GM10248 (cell line): Measurements from ENCODE around the gene DCTN3.

ENCODE experiments used
- CTCF ChIA-PET: fragments of 300-600 bp; sonication (Branson Sonifier 250); formaldehyde crosslinking; extraction: SDS; loops from one replicate; lab custom pipeline; 2021; ENCODE audit warnings: antibody characterized with exemption; lab: Yijun Ruan, JAX
- POLR2A ChIA-PET: fragments of 350-650 bp; sonication (Branson Sonifier 250); formaldehyde crosslinking; extraction: SDS; loops from one replicate; lab custom pipeline; 2020; ENCODE audit warnings: antibody characterized with exemption; lab: Yijun Ruan, JAX
- DNase-seq: peaks from one replicate; pipeline ENCODE4 v3.0.0; 2012; ENCODE audit errors: extremely low spot score
- CTCF ChIP-seq: IDR thresholded peaks from 2 replicates; pipeline ENCODE4 v1.5.1; 2012; ENCODE audit warnings: mild to moderate bottlenecking, low read depth; ENCODE audit errors: extremely low read depth, missing control alignments, control extremely low read depth

Gene DCTN3

GRCh38 chr9:34638138-34638445 lies 17.8 kb upstream of the DCTN3 start:
- POLR2A ChIA-PET, result interaction anchor here (1.3 to 1.4 kb wide), 2 partner anchors 9 to 27 kb away, joined by 4 to 8 read pairs; partner anchors contain the start of gene GALT
- TF ChIP-seq CTCF, result no peak
- DNase-seq, result no peak
- CTCF ChIA-PET, result interaction anchor here (0.8 to 12.1 kb wide), 13 partner anchors 7 to 459 kb away, joined by 3 to 328 read pairs (median 4); partner anchors contain the start of genes ARID3C, GALT, PIGO and RPP25L

- POLR2A ChIA-PET, result interaction anchor here (1.3 to 1.4 kb wide), 2 partner anchors 10 to 27 kb away, joined by 4 to 8 read pairs; partner anchors contain the start of gene GALT
- CTCF ChIA-PET, result interaction anchor here (0.8 to 12.1 kb wide), 17 partner anchors 8 to 459 kb away, joined by 3 to 328 read pairs (median 4); partner anchors contain the start of genes ARID3C, DCTN3, GALT and PIGO
- DNase-seq, result peak; percentile 93
- no peak for TF ChIP-seq CTCF
Observed at GRCh38 chr9:34637356-34638137, 17.3 kb upstream of the DCTN3 start, which contains the start of gene SIGMAR1. SIGMAR1 (minus strand) TSS chr9:34637787; CDS start chr9:34637697, 90 bp downstream.

- no peak for TF ChIP-seq CTCF
- no peak for DNase-seq
- ChIA-PET CTCF (interaction anchor here (0.8 to 12.1 kb wide), 13 partner anchors 8 to 460 kb away, joined by 3 to 328 read pairs (median 4); partner anchors contain the start of genes DCTN3, GALT, PIGO and RPP25L), POLR2A (interaction anchor here (1.3 to 1.4 kb wide), 2 partner anchors 10 to 28 kb away, joined by 4 to 8 read pairs; partner anchors contain the start of gene GALT)
Observed at GRCh38 chr9:34636791-34637355, 16.6 kb upstream of the DCTN3 start.

GRCh38 chr9:34635556-34635955 lies 15.3 kb upstream of the DCTN3 start:
- CTCF ChIA-PET, result interaction anchor here (0.7 to 12.1 kb wide), 10 partner anchors 10 to 303 kb away, joined by 3 to 328 read pairs (median 35); partner anchors contain the start of genes CCL27, DCTN3, GALT and RPP25L
- POLR2A ChIA-PET, result interaction anchor here (1.6 kb wide), 1 partner anchor 15 kb away, joined by 3 read pairs; the partner anchor contains the start of gene DCTN3
- no peak for TF ChIP-seq CTCF
- DNase-seq, result no peak

GRCh38 chr9:34634551-34635248 lies 14.4 kb upstream of the DCTN3 start:
- ChIA-PET CTCF (interaction anchor here (0.6 to 12.1 kb wide), 34 partner anchors 9 to 984 kb away, joined by 3 to 328 read pairs (median 4); partner anchors contain the start of genes CCL27, DCTN3, FAM219A and FANCG), POLR2A (interaction anchor here (1.6 kb wide), 1 partner anchor 14 kb away, joined by 3 read pairs; the partner anchor contains the start of gene DCTN3)
- no peak for DNase-seq
- no peak for TF ChIP-seq CTCF
